GM23248 (cell line): Measurements from ENCODE around the gene ABCB7. TPM values are rescaled to one million over a fixed set of nuclear protein-coding genes. Genes with fewer than 3 reads are reported as not detected.
"Not testable (repeated sequence)": the region's sequence is repeated elsewhere in the genome, so short reads cannot be mapped to it uniquely, and the experiment has no call there.

Experiments used
- DNase-seq: peaks from one replicate; pipeline ENCODE4 v3.0.0-alpha.2; 2015
- H2AFZ ChIP-seq: fragments of 200-600 bp; sonication (generic); 2 replicates; pipeline ENCODE4 v1.6.1; 2016; ENCODE audit warnings: antibody characterized with exemption
- H3F3A ChIP-seq: fragments of 200-600 bp; sonication (generic); 2 replicates; pipeline ENCODE4 v1.6.1; 2016; ENCODE audit warnings: mild to moderate bottlenecking, antibody characterized with exemption, mixed run types; ENCODE audit not compliant: insufficient read depth
- H3K27ac ChIP-seq: fragments of 200-600 bp; sonication (generic); 2 replicates; pipeline ENCODE4 v1.5.1; 2016; ENCODE audit warnings: mild to moderate bottlenecking
- H3K27me3 ChIP-seq: fragments of 200-600 bp; sonication (generic); replicated peaks from 2 replicates; pipeline ENCODE4 v1.6.1; 2016; ENCODE audit warnings: mild to moderate bottlenecking; ENCODE audit not compliant: insufficient read depth
- H3K36me3 ChIP-seq: fragments of 200-600 bp; sonication (generic); 2 replicates; pipeline ENCODE4 v1.6.1; 2016; ENCODE audit warnings: low read depth, mild to moderate bottlenecking
- H3K4me1 ChIP-seq: fragments of 200-600 bp; sonication (generic); 2 replicates; pipeline ENCODE4 v1.6.1; 2016; ENCODE audit warnings: mild to moderate bottlenecking; ENCODE audit not compliant: insufficient read depth
- H3K4me2 ChIP-seq: fragments of 200-600 bp; sonication (generic); one replicate; pipeline ENCODE4 v1.6.1; 2016; ENCODE audit warnings: mild to moderate bottlenecking; ENCODE audit not compliant: unreplicated experiment
- H3K4me3 ChIP-seq: fragments of 200-600 bp; sonication (generic); 2 replicates; pipeline ENCODE4 v1.5.1; 2016; ENCODE audit warnings: mild to moderate bottlenecking
- H3K79me2 ChIP-seq: fragments of 200-600 bp; sonication (generic); 2 replicates; pipeline ENCODE4 v1.6.1; 2016; ENCODE audit warnings: mild to moderate bottlenecking; ENCODE audit not compliant: insufficient read depth
- H3K9ac ChIP-seq: fragments of 200-600 bp; sonication (generic); 2 replicates; pipeline ENCODE4 v1.6.1; 2016; ENCODE audit warnings: mild to moderate bottlenecking
- H3K9me2 ChIP-seq: fragments of 200-600 bp; sonication (generic); 2 replicates; pipeline ENCODE4 v1.6.1; 2016; ENCODE audit warnings: mixed run types, mild to moderate bottlenecking, moderate library complexity; ENCODE audit not compliant: insufficient read depth
- H3K9me3 ChIP-seq: fragments of 200-600 bp; sonication (generic); one replicate; pipeline ENCODE4 v1.6.1; 2017; ENCODE audit warnings: low read depth
- H4K20me1 ChIP-seq: fragments of 200-600 bp; sonication (generic); 2 replicates; pipeline ENCODE4 v1.6.0; 2016; ENCODE audit not compliant: insufficient read depth
- EZH2 ChIP-seq: fragments of 200-600 bp; sonication (generic); IDR thresholded peaks from 2 replicates; pipeline ENCODE4 v1.6.1; 2018; ENCODE audit warnings: antibody characterized with exemption, mild to moderate bottlenecking; ENCODE audit not compliant: insufficient read depth, poor library complexity, severe bottlenecking
- EZH2phosphoT487 ChIP-seq: fragments of 200-600 bp; sonication (generic); IDR thresholded peaks from 2 replicates; pipeline ENCODE4 v1.6.1; 2018; ENCODE audit warnings: antibody characterized with exemption, moderate library complexity, mild to moderate bottlenecking, low read depth; ENCODE audit not compliant: insufficient read depth
- WGBS, 2 experiments: methylation state at CpG; one replicate each; pipeline ENCODE4 v1.1.6; 2015 to 2017; ENCODE audit warnings: low lambda C conversion rate in 2 of 2, low coverage in 1 of 2; ENCODE audit errors: missing lambda C conversion rate in 2 of 2; 5-methylcytosine and 5-hydroxymethylcytosine counted together
- in situ Hi-C: fragments of 300-500 bp; cut with MboI; formaldehyde crosslinking; loops from 2 replicates; pipeline ENCODE4 v1.15.0; 2020
- polyA plus RNA-seq: library from polyadenylated mRNA; unstranded; fragments of >200 nt; fragmentation: Nextera tagmentation; extraction: Ambion mirVana; gene quantifications from 2 replicates; pipeline ENCODE4 v1.2.1, GENCODE V29; 2016
- small RNA-seq: library from RNA; depleted of rRNA; stranded (forward); fragments of <200 nt; gene quantifications from one replicate; pipeline ENCODE3, GENCODE V24; 2014; ENCODE audit warnings: low read depth, low replicate concordance
- total RNA-seq: library from RNA; depleted of rRNA; stranded (reverse); fragments of >200 nt; shearing (Covaris generic); gene quantifications from 2 replicates; pipeline ENCODE4 v1.2.3, GENCODE V29; 2014; rRNA removed

Gene ABCB7
- total and polyA plus RNA-seq, 2 experiments from 2014 or later, result 5.0 to 12.2 TPM

DNA sequence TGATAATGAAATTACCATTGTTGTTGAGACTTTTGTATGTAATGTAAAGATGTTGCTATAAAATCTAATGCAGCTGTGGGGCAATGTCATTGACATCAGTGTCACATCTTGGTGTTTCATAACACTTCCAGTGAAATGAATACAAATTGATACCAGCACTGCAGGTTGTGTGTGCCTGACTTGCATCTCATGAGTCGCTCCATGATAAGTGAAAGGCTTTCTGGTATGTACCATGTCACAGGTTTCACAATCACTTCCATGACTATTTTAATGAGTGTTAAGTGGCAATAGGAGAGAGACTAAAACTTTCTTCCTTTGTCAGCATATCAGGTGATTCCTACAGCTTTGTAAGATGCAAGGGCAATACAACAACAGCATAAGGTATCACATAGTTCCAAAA is 94.4 kb downstream of the ABCB7 start:
- no peaks in the 10 kb centered on the region for H3K27me3 ChIP-seq
- in situ Hi-C loops, result no loop called here
- no peak overlapping the region for H2AFZ ChIP-seq
- no peaks in the 10 kb centered on the region for H3K4me1 ChIP-seq
- H3K36me3 ChIP-seq, result no peaks in the 10 kb centered on the region
- H3K9me3 ChIP-seq, result no peaks in the 10 kb centered on the region
- H3K9me2 ChIP-seq, result no peaks in the 10 kb centered on the region
- no peaks in the 10 kb centered on the region for H3K79me2 ChIP-seq
- peak; percentile 2 for DNase-seq
- 90 to 93% methylated on average over 1 of the region's 1 CpG for WGBS, 2 experiments
- H3F3A ChIP-seq, result no peaks in the 10 kb centered on the region
- H4K20me1 ChIP-seq, result no peaks in the 10 kb centered on the region
- TF ChIP-seq EZH2 (no peak), EZH2phosphoT487 (no peak)
- no peak overlapping the region for H3K4me2 ChIP-seq
- no peak overlapping the region for H3K9ac ChIP-seq
- no peak overlapping the region for H3K27ac ChIP-seq
- no peak overlapping the region for H3K4me3 ChIP-seq

DNA sequence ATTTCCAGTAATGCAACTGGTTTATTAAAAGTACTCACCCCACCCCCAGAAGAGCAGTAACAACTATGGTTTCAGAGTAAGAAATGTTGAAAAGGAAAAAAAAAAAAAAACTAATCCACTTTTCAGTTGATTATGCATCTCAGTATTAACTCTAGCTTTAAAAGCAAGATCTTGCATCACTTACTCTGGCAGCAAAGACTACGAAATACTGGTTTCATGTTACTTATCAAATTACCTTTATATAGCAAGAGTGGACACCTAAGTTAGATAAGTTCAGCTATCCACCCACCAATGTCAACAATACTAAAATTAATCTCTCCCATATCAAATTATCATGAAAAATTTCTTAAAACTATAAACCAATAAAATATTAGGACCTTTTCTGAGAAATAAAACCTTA is 105.0 kb downstream of the ABCB7 start:
- no peak for DNase-seq
- Histone ChIP-seq H3K9me2 (no peaks in the 10 kb centered on the region), H3K27ac (no peak overlapping the region), H3K4me1 (no peaks in the 10 kb centered on the region), H3K9ac (no peak overlapping the region), H3K9me3 (no peaks in the 10 kb centered on the region), H3K36me3 (no peaks in the 10 kb centered on the region), H3K4me2 (no peak overlapping the region), H3F3A (no peaks in the 10 kb centered on the region), H2AFZ (no peak overlapping the region), H3K27me3 (no peaks in the 10 kb centered on the region), H3K79me2 (no peaks in the 10 kb centered on the region), H3K4me3 (no peak overlapping the region), H4K20me1 (no peaks in the 10 kb centered on the region)
- TF ChIP-seq EZH2phosphoT487, result no peak
- TF ChIP-seq EZH2, result no peak
- in situ Hi-C loops, result no loop called here
- WGBS, 2 experiments, result 92 to 100% methylated on average over 1 of the region's 1 CpG

DNA sequence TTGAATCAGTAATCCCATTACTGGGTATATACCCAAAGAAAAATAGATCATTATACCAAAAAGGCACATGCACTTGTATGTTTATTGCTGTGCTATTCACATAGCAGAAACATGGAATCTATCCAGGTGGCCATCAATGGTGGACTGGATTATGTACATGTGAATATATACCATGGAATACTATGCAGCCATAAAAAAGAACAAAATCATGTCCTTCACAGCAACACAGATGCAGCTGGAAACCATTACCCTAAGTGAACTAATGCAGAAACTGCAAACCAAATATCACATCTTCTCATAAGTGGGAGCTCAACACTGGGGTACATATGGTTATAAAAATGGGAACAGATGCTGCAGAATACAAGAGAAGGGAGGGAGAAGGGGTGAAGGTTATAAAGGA is 110.7 kb downstream of the ABCB7 start:
- Histone ChIP-seq H3K4me2 (no peak overlapping the region), H3K4me1 (no peaks in the 10 kb centered on the region), H3K9me2 (no peaks in the 10 kb centered on the region), H4K20me1 (no peaks in the 10 kb centered on the region), H3K4me3 (no peak overlapping the region), H3K79me2 (no peaks in the 10 kb centered on the region), H3K27me3 (no peaks in the 10 kb centered on the region), H2AFZ (no peak overlapping the region), H3K27ac (no peak overlapping the region), H3K9me3 (no peaks in the 10 kb centered on the region), H3K9ac (no peak overlapping the region), H3F3A (no peaks in the 10 kb centered on the region), H3K36me3 (no peaks in the 10 kb centered on the region)
- no peak for DNase-seq
- TF ChIP-seq EZH2phosphoT487 (no peak), EZH2 (no peak)
- in situ Hi-C loops, result no loop called here

DNA sequence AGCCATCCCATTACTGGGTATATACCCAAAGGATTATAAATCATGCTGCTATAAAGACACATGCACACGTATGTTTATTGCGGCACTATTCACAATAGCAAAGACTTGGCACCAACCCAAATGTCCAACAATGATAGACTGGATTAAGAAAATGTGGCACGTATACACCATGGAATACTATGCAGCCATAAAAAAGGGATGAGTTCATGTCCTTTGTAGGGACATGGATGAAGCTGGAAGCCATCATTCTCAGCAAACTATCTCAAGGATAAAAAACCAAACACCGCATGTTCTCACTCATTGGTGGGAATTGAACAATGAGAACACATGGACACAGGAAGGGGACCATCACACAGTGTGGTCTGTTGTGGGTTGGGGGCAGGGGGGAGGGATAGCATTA is 111.9 kb downstream of the ABCB7 start:
- H3K4me2 ChIP-seq, H3K4me3 ChIP-seq, H3K27me3 ChIP-seq, DNase-seq, H3K27ac ChIP-seq, H3K9ac ChIP-seq, H3F3A ChIP-seq, H3K9me2 ChIP-seq, H4K20me1 ChIP-seq, H2AFZ ChIP-seq, H3K9me3 ChIP-seq, in situ Hi-C loops, H3K36me3 ChIP-seq, H3K4me1 ChIP-seq, H3K79me2 ChIP-seq: not testable (repeated sequence)
- WGBS, 2 experiments, result 79 to 100% methylated on average over 2 to 4 of the region's 4 CpGs

DNA sequence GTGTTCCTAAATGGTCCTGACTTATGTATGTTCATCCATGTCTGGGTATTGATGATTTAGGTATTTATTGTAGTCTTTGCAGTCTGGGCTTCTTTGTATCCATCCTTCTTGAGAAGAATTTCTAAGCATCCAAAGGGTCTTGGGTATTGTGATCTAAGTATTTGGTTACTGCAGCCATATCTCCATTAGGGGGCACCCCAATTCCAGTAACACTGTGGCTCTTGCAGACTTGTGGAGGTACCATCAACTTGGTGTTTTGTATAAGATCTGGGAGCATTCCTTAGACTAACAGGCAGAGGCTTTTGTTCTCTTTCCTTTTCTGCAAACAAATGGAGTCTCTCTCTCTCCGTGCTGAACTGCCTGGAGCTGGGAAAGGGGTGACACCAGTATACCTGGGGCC is 117.2 kb downstream of the ABCB7 start:
- no peak overlapping the region for H3K4me3 ChIP-seq
- no peak for TF ChIP-seq EZH2phosphoT487
- no peak for TF ChIP-seq EZH2
- no peaks in the 10 kb centered on the region for H3K4me1 ChIP-seq
- H3F3A ChIP-seq, result no peaks in the 10 kb centered on the region
- 0 to 14% methylated on average over 1 of the region's 1 CpG for WGBS, 2 experiments
- H3K9me2 ChIP-seq, result no peaks in the 10 kb centered on the region
- no peak overlapping the region for H3K9ac ChIP-seq
- peak; percentile 18 for DNase-seq
- H3K79me2 ChIP-seq, result no peaks in the 10 kb centered on the region
- no peaks in the 10 kb centered on the region for H3K27me3 ChIP-seq
- H2AFZ ChIP-seq, result no peak overlapping the region
- no peaks in the 10 kb centered on the region for H3K36me3 ChIP-seq
- no peak overlapping the region for H3K27ac ChIP-seq
- in situ Hi-C loops, result no loop called here
- no peak overlapping the region for H3K4me2 ChIP-seq
- no peaks in the 10 kb centered on the region for H3K9me3 ChIP-seq
- H4K20me1 ChIP-seq, result no peaks in the 10 kb centered on the region

Small RNA genes within 50 kb of the gene (small RNA-seq; reads per million reads assigned to genes)
- gene BUD31P2 (not detected), gene RNU6-562P (not detected)

Other genes with a start within 250 kb of the ABCB7 start
- gene NEXMIF, start 230.8 kb downstream of the ABCB7 start, total RNA-seq, result not detected in 2 replicates
- gene NEXMIF, start 230.8 kb downstream of the ABCB7 start, polyA plus RNA-seq, result not detected in 2 replicates
- 12.8 and 14.2 TPM in 2 replicates for gene UPRT, start 117.8 kb upstream of the ABCB7 start, total RNA-seq
- gene UPRT, start 117.8 kb upstream of the ABCB7 start, polyA plus RNA-seq, result 10.9 and 12.2 TPM in 2 replicates